Sigmoid colon (tissue), 3 donors: Measurements from ENCODE around the gene ATMIN.

ENCODE experiments used
- POLR2A ChIP-seq, 2 donors: fragments of 450-650 bp; IDR thresholded peaks; one replicate each; pipeline ENCODE4 v1.6.1; 2016; ENCODE audit warnings: antibody characterized with exemption in 2 of 2, mild to moderate bottlenecking in 2 of 2, moderate library complexity in 2 of 2
- TF ChIP-seq, protein P1 (sequence below), 4 experiments: fragments of 450-650 bp in 3 of 4; fragments of 200-600 bp in 1 of 4; IDR thresholded peaks; one replicate each; pipeline ENCODE4 v1.5.1; 2016 to 2019; ENCODE audit warnings: antibody characterized with exemption in 4 of 4, mild to moderate bottlenecking in 3 of 4, moderate library complexity in 2 of 4

GRCh38 chr16:81060576-81061306, 25.1 kb downstream of the ATMIN start:
- TF ChIP-seq, protein P1, sequence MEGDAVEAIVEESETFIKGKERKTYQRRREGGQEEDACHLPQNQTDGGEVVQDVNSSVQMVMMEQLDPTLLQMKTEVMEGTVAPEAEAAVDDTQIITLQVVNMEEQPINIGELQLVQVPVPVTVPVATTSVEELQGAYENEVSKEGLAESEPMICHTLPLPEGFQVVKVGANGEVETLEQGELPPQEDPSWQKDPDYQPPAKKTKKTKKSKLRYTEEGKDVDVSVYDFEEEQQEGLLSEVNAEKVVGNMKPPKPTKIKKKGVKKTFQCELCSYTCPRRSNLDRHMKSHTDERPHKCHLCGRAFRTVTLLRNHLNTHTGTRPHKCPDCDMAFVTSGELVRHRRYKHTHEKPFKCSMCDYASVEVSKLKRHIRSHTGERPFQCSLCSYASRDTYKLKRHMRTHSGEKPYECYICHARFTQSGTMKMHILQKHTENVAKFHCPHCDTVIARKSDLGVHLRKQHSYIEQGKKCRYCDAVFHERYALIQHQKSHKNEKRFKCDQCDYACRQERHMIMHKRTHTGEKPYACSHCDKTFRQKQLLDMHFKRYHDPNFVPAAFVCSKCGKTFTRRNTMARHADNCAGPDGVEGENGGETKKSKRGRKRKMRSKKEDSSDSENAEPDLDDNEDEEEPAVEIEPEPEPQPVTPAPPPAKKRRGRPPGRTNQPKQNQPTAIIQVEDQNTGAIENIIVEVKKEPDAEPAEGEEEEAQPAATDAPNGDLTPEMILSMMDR (IDR thresholded peaks at IDR 0.05): no peak
- TF ChIP-seq POLR2A (IDR thresholded peaks at IDR 0.05): no peak
